Left hindlimb (tissue), 1 donor: Measurements from ENCODE around the gene RAB1B.

Source experiments
- DNase-seq: peaks from one replicate; pipeline ENCODE4 v3.0.0-alpha.2; 2018

The RAB1B gene

GRCh38 chr11:66325263-66325671 is 56.8 kb downstream of the RAB1B start:
- no peak for DNase-seq

- peak; percentile 69 for DNase-seq
Observed at GRCh38 chr11:66326261-66327111, 58.0 kb downstream of the RAB1B start.
